Neutrophil (primary cell): ENCODE results near the gene M1AP.

Experiments
- H3K27ac ChIP-seq: fragments of 200-600 bp; sonication (generic); 2 replicates; pipeline ENCODE4 v1.5.1; 2016; ENCODE audit warnings: mild to moderate bottlenecking, moderate library complexity
- H3K27me3 ChIP-seq: fragments of 200-600 bp; sonication (generic); 2 replicates; pipeline ENCODE4 v1.6.0; 2016; ENCODE audit warnings: mild to moderate bottlenecking
- H3K36me3 ChIP-seq: fragments of 200-600 bp; sonication (generic); 2 replicates; pipeline ENCODE4 v1.5.1; 2017
- H3K4me1 ChIP-seq, 2 experiments: fragments of 200-600 bp in 1 of 2; sonication (generic) in 1 of 2; 1 replicate in 1 of 2; 2 replicates in 1 of 2; pipeline versions ENCODE4 v1.5.1 to v1.6.1; 2013 to 2016; ENCODE audit warnings: low read depth in 1 of 2, low read length in 1 of 2, mild to moderate bottlenecking in 1 of 2, moderate library complexity in 1 of 2; ENCODE audit not compliant: control insufficient read depth in 1 of 2, insufficient read depth in 1 of 2
- H3K4me3 ChIP-seq, 2 experiments: fragments of 200-600 bp in 1 of 2; sonication (generic) in 1 of 2; 1 replicate in 1 of 2; 2 replicates in 1 of 2; pipeline ENCODE4 v1.5.1; 2013 to 2016; ENCODE audit warnings: low read depth in 1 of 2, low read length in 1 of 2, mild to moderate bottlenecking in 1 of 2, moderate library complexity in 1 of 2
- H3K9me3 ChIP-seq: fragments of 200-600 bp; sonication (generic); 2 replicates; pipeline ENCODE4 v1.5.1; 2016
- CTCF ChIP-seq: fragments of 200-600 bp; sonication (generic); IDR thresholded peaks from 2 replicates; pipeline ENCODE4 v1.5.1; 2016; ENCODE audit warnings: antibody characterized with exemption

M1AP gene

GRCh38 chr2:74576211-74576862, 71.8 kb downstream of the M1AP start:
- Histone ChIP-seq H3K27me3 (no peaks in the 10 kb centered on the region), H3K4me1 (peaks cover 63 to 65% of the 10 kb centered on the region in 2 experiments), H3K36me3 (no peaks in the 10 kb centered on the region), H3K27ac (peak overlapping the region; percentile 83), H3K9me3 (no peaks in the 10 kb centered on the region), H3K4me3 (peak overlapping the region; percentile 25 to 33)
- no peak for TF ChIP-seq CTCF

- Histone ChIP-seq H3K4me3 (no peak overlapping the region), H3K27ac (peak overlapping the region; percentile 83), H3K36me3 (no peaks in the 10 kb centered on the region), H3K27me3 (no peaks in the 10 kb centered on the region), H3K9me3 (no peaks in the 10 kb centered on the region), H3K4me1 (peaks cover 69 to 70% of the 10 kb centered on the region in 2 experiments)
- TF ChIP-seq CTCF = no peak
Observed at GRCh38 chr2:74575320-74575719, 72.8 kb downstream of the M1AP start.

GRCh38 chr2:74573747-74574562, 74.2 kb downstream of the M1AP start:
- peak overlapping the region; percentile 43 to 49 for H3K4me3 ChIP-seq
- peaks cover 64 to 67% of the 10 kb centered on the region in 2 experiments for H3K4me1 ChIP-seq
- H3K36me3 ChIP-seq = no peaks in the 10 kb centered on the region
- H3K27me3 ChIP-seq = no peaks in the 10 kb centered on the region
- no peak for TF ChIP-seq CTCF
- H3K9me3 ChIP-seq = no peaks in the 10 kb centered on the region
- H3K27ac ChIP-seq = peak overlapping the region; percentile 83

- H3K4me3 ChIP-seq = no peak overlapping the region
- H3K9me3 ChIP-seq = no peaks in the 10 kb centered on the region
- no peak for TF ChIP-seq CTCF
- H3K27ac ChIP-seq = peak overlapping the region; percentile 83
- no peaks in the 10 kb centered on the region for H3K36me3 ChIP-seq
- peaks cover 48 to 51% of the 10 kb centered on the region in 2 experiments for H3K4me1 ChIP-seq
- no peaks in the 10 kb centered on the region for H3K27me3 ChIP-seq
Observed at GRCh38 chr2:74572178-74572925, 75.8 kb downstream of the M1AP start.

- Histone ChIP-seq H3K4me1 (peaks cover 35 to 38% of the 10 kb centered on the region in 2 experiments), H3K9me3 (no peaks in the 10 kb centered on the region), H3K4me3 (no peak overlapping the region), H3K36me3 (no peaks in the 10 kb centered on the region), H3K27me3 (no peaks in the 10 kb centered on the region), H3K27ac (peak overlapping the region; percentile 58)
- no peak for TF ChIP-seq CTCF
Observed at GRCh38 chr2:74571058-74571457, 77.1 kb downstream of the M1AP start.
